HepG2 (cell line): ENCODE measurements around the gene PTCD1. TPM values are rescaled to one million over a fixed set of nuclear protein-coding genes. Genes with fewer than 3 reads are reported as not detected.

Experiments used
- CC2D1A ChIP-seq: sonication (generic); formaldehyde crosslinking; IDR thresholded peaks from 2 replicates; pipeline ENCODE4 v1.8.1; 2023; ENCODE audit warnings: mild to moderate bottlenecking, missing genetic modification reagents
- HMG20B ChIP-seq: conservative IDR thresholded peaks from 2 replicates; pipeline ENCODE4 v1.6.1; 2016; ENCODE audit warnings: missing genetic modification reagents, missing compliant biosample characterization
- IKZF1 ChIP-seq: fragments of 450-650 bp; IDR thresholded peaks from 2 replicates; pipeline ENCODE4 v1.7.1; 2016
- MATR3 ChIP-seq: sonication (generic); formaldehyde crosslinking; IDR thresholded peaks from 2 replicates; pipeline ENCODE4 v1.4.0; 2020; ENCODE audit warnings: missing genetic modification reagents
- MXD4 ChIP-seq: IDR thresholded peaks from 2 replicates; pipeline ENCODE4 v1.6.1; 2016; ENCODE audit warnings: mild to moderate bottlenecking, missing biosample characterization, missing genetic modification reagents
- MXI1 ChIP-seq: IDR thresholded peaks from 3 replicates; pipeline ENCODE4 v1.6.1; 2012; ENCODE audit warnings: low read depth, low read length, inconsistent platforms, borderline replicate concordance
- NFKBIZ ChIP-seq: IDR thresholded peaks from 2 replicates; pipeline ENCODE4 v1.6.1; 2018; ENCODE audit warnings: missing genetic modification reagents, missing compliant biosample characterization
- PTBP1 ChIP-seq: fragments of 200-400 bp; formaldehyde crosslinking; IDR thresholded peaks from 2 replicates; pipeline ENCODE4 v1.6.1; 2018; ENCODE audit warnings: low read length, low read depth; ENCODE audit not compliant: poor library complexity, severe bottlenecking
- RXRB ChIP-seq: IDR thresholded peaks from 2 replicates; pipeline ENCODE4 v1.6.1; 2016; ENCODE audit warnings: borderline replicate concordance, missing genetic modification reagents, missing compliant biosample characterization
- SAP130 ChIP-seq: IDR thresholded peaks from 2 replicates; pipeline ENCODE4 v1.6.1; 2016; ENCODE audit warnings: low read depth
- SP140L ChIP-seq: sonication (generic); formaldehyde crosslinking; IDR thresholded peaks from 2 replicates; pipeline ENCODE4 v1.4.0; 2020; ENCODE audit warnings: missing genetic modification reagents, borderline replicate concordance
- YEATS2 ChIP-seq: sonication (generic); formaldehyde crosslinking; IDR thresholded peaks from 2 replicates; pipeline ENCODE4 v1.4.0; 2020; ENCODE audit warnings: missing genetic modification reagents, borderline replicate concordance
- ZBTB7A ChIP-seq: sonication (generic); formaldehyde crosslinking; IDR thresholded peaks from 2 replicates; pipeline ENCODE4 v1.8.0; 2022; ENCODE audit warnings: mild to moderate bottlenecking, missing genetic modification reagents
- ZNF382 ChIP-seq: sonication (generic); formaldehyde crosslinking; IDR thresholded peaks from 2 replicates; pipeline ENCODE4 v1.5.0; 2020; ENCODE audit warnings: missing genetic modification reagents, mild to moderate bottlenecking, borderline replicate concordance
- ZNF567 ChIP-seq: sonication (generic); formaldehyde crosslinking; IDR thresholded peaks from 2 replicates; pipeline ENCODE4 v1.8.1; 2023; ENCODE audit warnings: mild to moderate bottlenecking, missing genetic modification reagents, borderline replicate concordance
- ZNF570 ChIP-seq: sonication (generic); formaldehyde crosslinking; IDR thresholded peaks from 2 replicates; pipeline ENCODE4 v1.4.0; 2020; ENCODE audit warnings: mild to moderate bottlenecking, missing genetic modification reagents, borderline replicate concordance
- ZNF737 ChIP-seq: sonication (generic); formaldehyde crosslinking; IDR thresholded peaks from 2 replicates; pipeline ENCODE4 v1.5.0; 2020; ENCODE audit warnings: missing genetic modification reagents, mild to moderate bottlenecking, borderline replicate concordance
- ZNF839 ChIP-seq: sonication (generic); formaldehyde crosslinking; IDR thresholded peaks from 2 replicates; pipeline ENCODE4 v1.4.0; 2020; ENCODE audit warnings: missing genetic modification reagents, mild to moderate bottlenecking, borderline replicate concordance
- polyA plus RNA-seq, 8 experiments: library from polyadenylated mRNA; depleted of rRNA in 3 of 8; stranded (reverse) in 7 of 8; unstranded in 1 of 8; fragments of >200 nt; fragmentation: Illumina TruSeq in 4 of 8; extraction: Trizol in 4 of 8; gene quantifications; 2 replicates each; pipeline versions ENCODE4 v1.2.1 to v1.2.3, GENCODE V29; 2011 to 2016; ENCODE audit warnings: low read depth in 4 of 8, missing spikeins in 1 of 8, mixed read lengths in 1 of 8; ENCODE audit not compliant: insufficient read depth in 1 of 8
- total RNA-seq, 5 experiments: library from RNA; depleted of rRNA; stranded (reverse); fragments of >200 nt; fragmentation: Illumina TruSeq; extraction: Trizol; gene quantifications; 2 replicates each; pipeline ENCODE4 v1.2.3, GENCODE V29; 2016; ENCODE audit warnings: low read depth in 1 of 5
- TF ChIP-seq, protein P1 (sequence below): sonication (generic); formaldehyde crosslinking; IDR thresholded peaks from 2 replicates; pipeline ENCODE4 v1.5.0; 2020; ENCODE audit warnings: missing genetic modification reagents, mild to moderate bottlenecking, borderline replicate concordance
- TF ChIP-seq, protein P2 (sequence below): sonication (generic); formaldehyde crosslinking; IDR thresholded peaks from 2 replicates; pipeline ENCODE4 v1.8.1; 2023; ENCODE audit warnings: mild to moderate bottlenecking, missing genetic modification reagents, borderline replicate concordance
- TF ChIP-seq, protein P3 (sequence below): sonication (generic); formaldehyde crosslinking; IDR thresholded peaks from 2 replicates; pipeline ENCODE4 v1.5.0; 2020; ENCODE audit warnings: missing genetic modification reagents
- TF ChIP-seq, protein P4 (sequence below): sonication (generic); formaldehyde crosslinking; IDR thresholded peaks from 2 replicates; pipeline ENCODE4 v1.4.0; 2020; ENCODE audit warnings: missing genetic modification reagents
- TF ChIP-seq, protein P5 (sequence below): sonication (generic); formaldehyde crosslinking; IDR thresholded peaks from 2 replicates; pipeline ENCODE4 v1.9.0; 2021; ENCODE audit warnings: missing genetic modification reagents, borderline replicate concordance
- TF ChIP-seq, protein P6 (sequence below): sonication (generic); formaldehyde crosslinking; IDR thresholded peaks from 2 replicates; pipeline ENCODE4 v1.4.0; 2020; ENCODE audit warnings: mild to moderate bottlenecking, missing genetic modification reagents, borderline replicate concordance

Gene PTCD1
- total and polyA plus RNA-seq, 2 of the 13 experiments (the other 11 are each of a cell fraction or from before 2014, with no cell fraction given) = 3.0 to 8.4 TPM

DNA sequence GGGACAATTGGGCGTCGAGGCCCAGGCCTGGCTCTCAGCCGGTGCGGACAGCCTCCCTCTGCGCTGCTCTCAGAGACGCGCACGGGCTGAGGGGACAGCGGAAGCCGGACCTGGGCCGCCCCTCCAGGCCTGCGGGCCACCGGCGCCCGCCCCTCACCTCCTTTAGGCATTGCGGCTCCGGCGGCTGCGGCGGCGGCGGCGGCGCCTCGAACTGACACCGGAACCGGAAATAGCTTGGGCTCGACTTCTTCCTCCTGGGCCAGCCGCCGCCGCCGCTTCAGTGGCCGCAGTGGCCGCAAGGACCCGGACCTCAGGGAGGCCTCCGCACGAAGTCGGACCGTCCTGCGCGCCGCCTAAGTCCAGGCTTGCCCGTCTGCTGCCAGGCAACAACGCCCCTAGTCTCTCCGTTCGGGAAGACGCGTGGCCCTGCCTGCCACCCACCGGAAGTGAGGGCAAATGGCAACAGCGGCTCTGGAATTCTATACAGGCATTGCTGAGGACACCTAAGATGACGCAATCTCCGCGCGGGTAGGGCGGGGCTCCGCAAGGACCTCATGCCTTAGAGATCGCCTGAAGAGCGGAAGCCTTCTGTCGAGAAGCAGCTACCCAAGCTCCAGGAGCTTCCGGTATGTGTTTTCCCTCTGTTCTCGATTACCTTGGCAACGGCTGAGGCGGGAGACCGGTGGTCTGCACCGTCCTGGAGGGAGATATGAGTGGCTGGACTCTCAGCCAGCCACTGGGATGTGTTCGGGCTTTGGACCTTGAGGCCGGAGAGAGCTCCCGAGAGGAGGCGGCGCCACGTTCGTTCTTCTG is 30.0 kb downstream of the PTCD1 start, which contains the start of the genes BUD31 and PDAP1 (continued):
- TF ChIP-seq HMG20B (CRISPR knock-in tag) (no peak), MXD4 (CRISPR knock-in tag) (peak; percentile 76; the same call in 1 of the 2 replicates), CC2D1A (CRISPR knock-in tag) (no peak), ZNF567 (no peak), RXRB (peak; percentile 74), ZNF570 (no peak), ZNF737 (CRISPR knock-in tag) (0 out of 2 replicates have a peak, but pooled peaks have one; percentile 21), YEATS2 (CRISPR knock-in tag) (peak; percentile 97), SP140L (CRISPR knock-in tag) (peak; percentile 58; the same call in 1 of the 2 replicates), MXI1 (peak; percentile 88; the same call in 1 of the 3 replicates), NFKBIZ (no peak), MATR3 (CRISPR knock-in tag) (no peak), IKZF1 (no peak), PTBP1 (no peak), ZNF839 (CRISPR knock-in tag) (peak; percentile 76; the same call in 1 of the 2 replicates), SAP130 (CRISPR knock-in tag) (peak; percentile 95), ZBTB7A (CRISPR knock-in tag) (no peak), ZNF382 (CRISPR knock-in tag) (no peak)
- TF ChIP-seq, protein P1, sequence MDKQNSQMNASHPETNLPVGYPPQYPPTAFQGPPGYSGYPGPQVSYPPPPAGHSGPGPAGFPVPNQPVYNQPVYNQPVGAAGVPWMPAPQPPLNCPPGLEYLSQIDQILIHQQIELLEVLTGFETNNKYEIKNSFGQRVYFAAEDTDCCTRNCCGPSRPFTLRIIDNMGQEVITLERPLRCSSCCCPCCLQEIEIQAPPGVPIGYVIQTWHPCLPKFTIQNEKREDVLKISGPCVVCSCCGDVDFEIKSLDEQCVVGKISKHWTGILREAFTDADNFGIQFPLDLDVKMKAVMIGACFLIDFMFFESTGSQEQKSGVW (CRISPR knock-in tag) = no peak
- TF ChIP-seq, protein P2, sequence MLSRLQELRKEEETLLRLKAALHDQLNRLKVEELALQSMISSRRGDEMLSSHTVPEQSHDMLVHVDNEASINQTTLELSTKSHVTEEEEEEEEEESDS (CRISPR knock-in tag) = 0 out of 2 replicates have a peak, but pooled peaks have one; percentile 47
- TF ChIP-seq, protein P3, sequence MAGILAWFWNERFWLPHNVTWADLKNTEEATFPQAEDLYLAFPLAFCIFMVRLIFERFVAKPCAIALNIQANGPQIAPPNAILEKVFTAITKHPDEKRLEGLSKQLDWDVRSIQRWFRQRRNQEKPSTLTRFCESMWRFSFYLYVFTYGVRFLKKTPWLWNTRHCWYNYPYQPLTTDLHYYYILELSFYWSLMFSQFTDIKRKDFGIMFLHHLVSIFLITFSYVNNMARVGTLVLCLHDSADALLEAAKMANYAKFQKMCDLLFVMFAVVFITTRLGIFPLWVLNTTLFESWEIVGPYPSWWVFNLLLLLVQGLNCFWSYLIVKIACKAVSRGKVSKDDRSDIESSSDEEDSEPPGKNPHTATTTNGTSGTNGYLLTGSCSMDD (CRISPR knock-in tag) = no peak
- TF ChIP-seq, protein P4, sequence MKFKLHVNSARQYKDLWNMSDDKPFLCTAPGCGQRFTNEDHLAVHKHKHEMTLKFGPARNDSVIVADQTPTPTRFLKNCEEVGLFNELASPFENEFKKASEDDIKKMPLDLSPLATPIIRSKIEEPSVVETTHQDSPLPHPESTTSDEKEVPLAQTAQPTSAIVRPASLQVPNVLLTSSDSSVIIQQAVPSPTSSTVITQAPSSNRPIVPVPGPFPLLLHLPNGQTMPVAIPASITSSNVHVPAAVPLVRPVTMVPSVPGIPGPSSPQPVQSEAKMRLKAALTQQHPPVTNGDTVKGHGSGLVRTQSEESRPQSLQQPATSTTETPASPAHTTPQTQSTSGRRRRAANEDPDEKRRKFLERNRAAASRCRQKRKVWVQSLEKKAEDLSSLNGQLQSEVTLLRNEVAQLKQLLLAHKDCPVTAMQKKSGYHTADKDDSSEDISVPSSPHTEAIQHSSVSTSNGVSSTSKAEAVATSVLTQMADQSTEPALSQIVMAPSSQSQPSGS = peak; percentile 99
- TF ChIP-seq, protein P5, sequence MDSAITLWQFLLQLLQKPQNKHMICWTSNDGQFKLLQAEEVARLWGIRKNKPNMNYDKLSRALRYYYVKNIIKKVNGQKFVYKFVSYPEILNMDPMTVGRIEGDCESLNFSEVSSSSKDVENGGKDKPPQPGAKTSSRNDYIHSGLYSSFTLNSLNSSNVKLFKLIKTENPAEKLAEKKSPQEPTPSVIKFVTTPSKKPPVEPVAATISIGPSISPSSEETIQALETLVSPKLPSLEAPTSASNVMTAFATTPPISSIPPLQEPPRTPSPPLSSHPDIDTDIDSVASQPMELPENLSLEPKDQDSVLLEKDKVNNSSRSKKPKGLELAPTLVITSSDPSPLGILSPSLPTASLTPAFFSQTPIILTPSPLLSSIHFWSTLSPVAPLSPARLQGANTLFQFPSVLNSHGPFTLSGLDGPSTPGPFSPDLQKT (CRISPR knock-in tag) = no peak
- TF ChIP-seq, protein P6, sequence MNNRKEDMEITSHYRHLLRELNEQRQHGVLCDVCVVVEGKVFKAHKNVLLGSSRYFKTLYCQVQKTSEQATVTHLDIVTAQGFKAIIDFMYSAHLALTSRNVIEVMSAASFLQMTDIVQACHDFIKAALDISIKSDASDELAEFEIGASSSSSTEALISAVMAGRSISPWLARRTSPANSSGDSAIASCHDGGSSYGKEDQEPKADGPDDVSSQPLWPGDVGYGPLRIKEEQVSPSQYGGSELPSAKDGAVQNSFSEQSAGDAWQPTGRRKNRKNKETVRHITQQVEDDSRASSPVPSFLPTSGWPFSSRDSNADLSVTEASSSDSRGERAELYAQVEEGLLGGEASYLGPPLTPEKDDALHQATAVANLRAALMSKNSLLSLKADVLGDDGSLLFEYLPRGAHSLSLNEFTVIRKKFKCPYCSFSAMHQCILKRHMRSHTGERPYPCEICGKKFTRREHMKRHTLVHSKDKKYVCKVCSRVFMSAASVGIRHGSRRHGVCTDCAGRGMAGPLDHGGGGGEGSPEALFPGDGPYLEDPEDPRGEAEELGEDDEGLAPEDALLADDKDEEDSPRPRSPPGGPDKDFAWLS (CRISPR knock-in tag) = no peak
